Fibroblast of lung (primary cell): ENCODE data around the gene ITGBL1. TPM values are rescaled to one million over a fixed set of nuclear protein-coding genes. Genes with fewer than 3 reads are reported as not detected.
A peak's percentile ranks its signal among the peaks of the same experiment; 100 is the strongest.

Experiments
- DNase-seq, 2 donors: peaks; one replicate each; pipeline versions ENCODE4 v3.0.0 to v3.0.0-alpha.2; 2010; ENCODE audit warnings: low read depth in 2 of 2
- H2AFZ ChIP-seq: 2 replicates; pipeline ENCODE4 v1.5.1; 2012; ENCODE audit warnings: low read length, control low read depth, inconsistent platforms
- H3K27ac ChIP-seq: 2 replicates; pipeline ENCODE4 v1.5.1; 2011; ENCODE audit warnings: low read length, control low read depth; ENCODE audit not compliant: insufficient read depth
- H3K27me3 ChIP-seq: 2 replicates; pipeline ENCODE4 v1.5.1; 2011; ENCODE audit warnings: mild to moderate bottlenecking, low read length; ENCODE audit not compliant: control insufficient read depth, insufficient read depth
- H3K36me3 ChIP-seq: 2 replicates; pipeline ENCODE4 v1.5.1; 2011; ENCODE audit warnings: low read length; ENCODE audit not compliant: control insufficient read depth, insufficient read depth
- H3K4me1 ChIP-seq: 2 replicates; pipeline ENCODE4 v1.5.1; 2011; ENCODE audit warnings: low read length; ENCODE audit not compliant: control insufficient read depth, insufficient read depth; ENCODE audit errors: extremely low read depth
- H3K4me2 ChIP-seq: 2 replicates; pipeline ENCODE4 v1.5.1; 2011; ENCODE audit warnings: low read length, control low read depth; ENCODE audit not compliant: insufficient read depth; ENCODE audit errors: extremely low read depth
- H3K4me3 ChIP-seq, 4 experiments: fragments of 200-600 bp in 1 of 4; sonication (generic) in 1 of 4; replicated peaks in 1 of 4; 2 replicates each; pipeline ENCODE4 v1.5.1; 2011 to 2016; ENCODE audit warnings: low read length in 4 of 4, low read depth in 3 of 4, mild to moderate bottlenecking in 3 of 4, control low read depth in 2 of 4, inconsistent platforms in 1 of 4, mixed read lengths in 1 of 4; ENCODE audit not compliant: insufficient read depth in 1 of 4; ENCODE audit errors: control extremely low read depth in 1 of 4
- H3K79me2 ChIP-seq: 2 replicates; pipeline ENCODE4 v1.5.1; 2012; ENCODE audit warnings: mild to moderate bottlenecking, low read length, inconsistent platforms; ENCODE audit not compliant: control insufficient read depth, insufficient read depth
- H3K9ac ChIP-seq: 2 replicates; pipeline ENCODE4 v1.5.1; 2011; ENCODE audit warnings: mild to moderate bottlenecking, low read length, control low read depth; ENCODE audit not compliant: insufficient read depth
- H3K9me3 ChIP-seq: 2 replicates; pipeline ENCODE4 v1.5.1; 2012; ENCODE audit warnings: low read depth, low read length; ENCODE audit not compliant: control insufficient read depth, insufficient read depth
- H4K20me1 ChIP-seq: 2 replicates; pipeline ENCODE4 v1.5.1; 2011; ENCODE audit warnings: low read length; ENCODE audit not compliant: control insufficient read depth, insufficient read depth; ENCODE audit errors: extremely low read depth
- EZH2 ChIP-seq: IDR thresholded peaks from 2 replicates; pipeline ENCODE4 v1.5.1; 2012; ENCODE audit warnings: low read length, control low read depth, mild to moderate bottlenecking; ENCODE audit errors: missing control alignments
- polyA plus RNA-seq, 2 donors: library from polyadenylated mRNA; depleted of rRNA in 1 of 2; stranded (reverse) in 1 of 2; unstranded in 1 of 2; fragments of >200 nt; gene quantifications; 2 replicates each; pipeline ENCODE4 v1.2.1, GENCODE V29; 2011 to 2012; ENCODE audit warnings: missing spikeins in 1 of 2
- total RNA-seq: library from RNA; depleted of rRNA; stranded (reverse); fragments of >200 nt; gene quantifications from 2 replicates; pipeline ENCODE4 v1.2.1, GENCODE V29; 2014
- TF ChIP-seq, protein P1 (sequence below), 2 donors: IDR thresholded peaks in 1 of 2; conservative IDR thresholded peaks in 1 of 2; 1 replicate in 1 of 2; 2 replicates in 1 of 2; pipeline ENCODE4 v1.5.1; 2011 to 2012; ENCODE audit warnings: low read length in 2 of 2, control low read depth in 1 of 2, inconsistent platforms in 1 of 2, low read depth in 1 of 2, mild to moderate bottlenecking in 1 of 2

The ITGBL1 gene
- total and polyA plus RNA-seq, 2 donors (not counting 1 experiment from before 2014, with no cell fraction given) = 45.1 to 87.4 TPM

DNA sequence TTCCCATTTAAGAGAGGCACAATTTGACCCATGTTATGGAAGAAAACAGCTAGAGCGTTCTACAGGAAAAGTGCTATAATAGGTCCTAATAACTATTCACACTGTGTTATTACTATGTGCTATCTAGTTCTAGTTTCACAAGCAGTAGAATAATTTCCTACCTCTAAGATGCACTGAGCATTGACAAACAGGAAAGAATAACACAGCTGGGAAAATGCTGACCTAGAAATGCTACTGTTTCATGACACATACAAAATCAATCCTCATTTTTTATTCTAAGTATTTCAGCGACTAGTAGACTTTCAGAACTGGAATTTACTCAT, 259.5 kb downstream of the ITGBL1 start:
- Histone ChIP-seq H3K27me3 (no peaks in the 10 kb centered on the region), H3K27ac (no peak overlapping the region), H4K20me1 (no peaks in the 10 kb centered on the region), H3K36me3 (no peaks in the 10 kb centered on the region), H3K4me1 (peaks cover 2% of the 10 kb centered on the region), H3K9ac (no peak overlapping the region), H3K4me2 (no peak overlapping the region), H3K79me2 (no peaks in the 10 kb centered on the region), H3K4me3 (no peak overlapping the region), H2AFZ (no peak overlapping the region), H3K9me3 (no peaks in the 10 kb centered on the region)
- TF ChIP-seq, protein P1, sequence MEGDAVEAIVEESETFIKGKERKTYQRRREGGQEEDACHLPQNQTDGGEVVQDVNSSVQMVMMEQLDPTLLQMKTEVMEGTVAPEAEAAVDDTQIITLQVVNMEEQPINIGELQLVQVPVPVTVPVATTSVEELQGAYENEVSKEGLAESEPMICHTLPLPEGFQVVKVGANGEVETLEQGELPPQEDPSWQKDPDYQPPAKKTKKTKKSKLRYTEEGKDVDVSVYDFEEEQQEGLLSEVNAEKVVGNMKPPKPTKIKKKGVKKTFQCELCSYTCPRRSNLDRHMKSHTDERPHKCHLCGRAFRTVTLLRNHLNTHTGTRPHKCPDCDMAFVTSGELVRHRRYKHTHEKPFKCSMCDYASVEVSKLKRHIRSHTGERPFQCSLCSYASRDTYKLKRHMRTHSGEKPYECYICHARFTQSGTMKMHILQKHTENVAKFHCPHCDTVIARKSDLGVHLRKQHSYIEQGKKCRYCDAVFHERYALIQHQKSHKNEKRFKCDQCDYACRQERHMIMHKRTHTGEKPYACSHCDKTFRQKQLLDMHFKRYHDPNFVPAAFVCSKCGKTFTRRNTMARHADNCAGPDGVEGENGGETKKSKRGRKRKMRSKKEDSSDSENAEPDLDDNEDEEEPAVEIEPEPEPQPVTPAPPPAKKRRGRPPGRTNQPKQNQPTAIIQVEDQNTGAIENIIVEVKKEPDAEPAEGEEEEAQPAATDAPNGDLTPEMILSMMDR (conservative IDR thresholded peaks at IDR 0.05 in 1 of 2, IDR thresholded peaks at IDR 0.05 in 1 of 2; ENCODE audit: low read depth in 1 of 2, low read length in 2 of 2) = no peak
- no peak for TF ChIP-seq EZH2
- peak in 1 of 2 donors; percentile 10 for DNase-seq

DNA sequence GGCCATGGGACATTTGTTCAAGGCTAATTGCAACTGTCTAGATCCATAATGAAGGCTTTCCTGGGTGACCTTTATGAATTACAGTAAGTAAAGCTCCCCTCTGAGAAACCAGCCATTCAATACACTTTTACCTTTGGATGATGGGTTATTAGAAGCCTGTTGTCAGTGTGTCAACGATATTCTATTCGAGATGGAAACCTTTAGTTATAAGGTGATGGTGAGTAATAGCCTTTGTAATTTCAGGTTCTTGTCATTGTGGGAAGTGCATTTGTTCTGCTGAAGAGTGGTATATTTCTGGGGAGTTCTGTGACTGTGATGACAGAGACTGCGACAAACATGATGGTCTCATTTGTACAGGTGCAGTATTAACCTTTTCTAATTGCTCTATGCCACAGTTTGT, 261.7 kb downstream of the ITGBL1 start:
- Histone ChIP-seq H3K4me2 (no peak overlapping the region), H3K27ac (no peak overlapping the region), H3K4me3 (no peak overlapping the region), H4K20me1 (no peaks in the 10 kb centered on the region), H3K27me3 (no peaks in the 10 kb centered on the region), H3K36me3 (no peaks in the 10 kb centered on the region), H3K79me2 (no peaks in the 10 kb centered on the region), H3K9ac (no peak overlapping the region), H3K4me1 (no peaks in the 10 kb centered on the region), H3K9me3 (no peaks in the 10 kb centered on the region), H2AFZ (no peak overlapping the region)
- no peak for DNase-seq
- TF ChIP-seq EZH2 = no peak
- TF ChIP-seq, protein P1 (conservative IDR thresholded peaks at IDR 0.05 in 1 of 2, IDR thresholded peaks at IDR 0.05 in 1 of 2; ENCODE audit: low read depth in 1 of 2, low read length in 2 of 2) = no peak

DNA sequence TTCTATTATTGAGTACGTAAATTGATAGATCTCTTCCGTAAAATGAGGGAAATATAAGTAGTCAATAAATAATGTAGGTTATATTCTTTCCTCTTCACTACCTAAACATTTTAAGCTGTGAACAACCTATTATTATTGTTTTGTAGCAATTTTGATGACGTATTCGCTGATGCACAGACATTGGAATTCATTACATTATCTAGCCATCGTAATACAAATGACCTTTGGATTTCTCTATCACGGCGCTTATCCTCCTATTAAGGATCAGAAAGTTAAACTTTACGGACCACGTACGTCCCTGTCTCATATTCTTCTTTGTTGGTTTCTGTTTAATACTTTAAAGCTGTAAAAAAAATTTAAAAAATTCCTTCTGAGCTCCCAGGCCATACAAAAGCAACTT, 264.9 kb downstream of the ITGBL1 start:
- TF ChIP-seq EZH2 = no peak
- TF ChIP-seq, protein P1 (conservative IDR thresholded peaks at IDR 0.05 in 1 of 2, IDR thresholded peaks at IDR 0.05 in 1 of 2; ENCODE audit: low read depth in 1 of 2, low read length in 2 of 2) = no peak
- no peak overlapping the region for H3K4me2 ChIP-seq
- H3K9me3 ChIP-seq = no peaks in the 10 kb centered on the region
- no peak overlapping the region for H3K27ac ChIP-seq
- H4K20me1 ChIP-seq = no peaks in the 10 kb centered on the region
- H3K9ac ChIP-seq = no peak overlapping the region
- H3K4me3 ChIP-seq = no peak overlapping the region
- H3K4me1 ChIP-seq = no peaks in the 10 kb centered on the region
- no peak overlapping the region for H2AFZ ChIP-seq
- DNase-seq = no peak
- no peaks in the 10 kb centered on the region for H3K36me3 ChIP-seq
- no peaks in the 10 kb centered on the region for H3K27me3 ChIP-seq
- no peaks in the 10 kb centered on the region for H3K79me2 ChIP-seq
